HepG2 (cell line): ENCODE data around the gene CARS2. TPM values are rescaled to one million over a fixed set of nuclear protein-coding genes. Genes with fewer than 3 reads are reported as not detected.
A peak's percentile ranks its signal among the peaks of the same experiment; 100 is the strongest.

ENCODE experiments used
- ATAC-seq: fragments of 200-7000 bp; cut with Tn5 transposase; 3 replicates; pipeline ENCODE4 v1.9.1; 2020; ENCODE audit warnings: mild to moderate bottlenecking, moderate library complexity
- BruUV-seq: library from RNA; stranded (reverse); fragments of 400-500 nt; replicated peaks from 2 replicates; lab custom pipeline; 2021; lab: Mats Ljungman, UMichigan
- CTCF ChIA-PET: fragments of 300-600 bp; formaldehyde crosslinking; extraction: SDS; loops from one replicate; lab custom pipeline; 2021; ENCODE audit warnings: low total read pairs, inconsistent platforms, low intra/inter-chr PET ratio; lab: Yijun Ruan, JAX
- POLR2A ChIA-PET: fragments of 350-600 bp; sonication (Branson Sonifier 250); formaldehyde crosslinking; loops from one replicate; lab custom pipeline; 2020; ENCODE audit warnings: antibody characterized with exemption, inconsistent platforms; lab: Yijun Ruan, JAX
- DNase-seq: peaks from one replicate; pipeline ENCODE4 v3.0.0-alpha.2; 2015; ENCODE audit warnings: low spot score
- FAIRE-seq: peaks from 3 replicates; lab custom pipeline; 2011; peaks lifted over from hg19 to GRCh38; lab: Jason Lieb, UNC
- H2AFZ ChIP-seq: one replicate; pipeline ENCODE4 v1.6.1; 2011; ENCODE audit warnings: low read length, inconsistent platforms
- H3K27ac ChIP-seq: fragments of 300-600 bp; 3 replicates; pipeline ENCODE4 v1.8.0; 2011; ENCODE audit warnings: mixed run types, mild to moderate bottlenecking, mixed read lengths, low read length, inconsistent platforms; ENCODE audit not compliant: insufficient read depth; ENCODE audit errors: extremely low read length
- H3K27me3 ChIP-seq, 2 experiments: fragments of 200-600 bp in 1 of 2; 2 replicates in 1 of 2; 3 replicates in 1 of 2; pipeline versions ENCODE4 v1.6.0 to v1.8.0; 2011; ENCODE audit warnings: low read length in 2 of 2, mild to moderate bottlenecking in 2 of 2, moderate library complexity in 2 of 2, inconsistent platforms in 1 of 2; ENCODE audit not compliant: insufficient read depth in 2 of 2, control insufficient read depth in 1 of 2
- H3K36me3 ChIP-seq, 2 experiments: fragments of 200-600 bp in 1 of 2; replicated peaks in 1 of 2; 2 replicates in 1 of 2; 3 replicates in 1 of 2; pipeline versions ENCODE4 v1.5.1 to v1.8.0; 2011; ENCODE audit warnings: low read length in 2 of 2, inconsistent platforms in 1 of 2; ENCODE audit not compliant: insufficient read depth in 2 of 2, control insufficient read depth in 1 of 2
- H3K4me1 ChIP-seq: 2 replicates; pipeline ENCODE4 v1.5.1; 2012; ENCODE audit warnings: low read length, inconsistent platforms; ENCODE audit not compliant: insufficient read depth
- H3K4me2 ChIP-seq: 2 replicates; pipeline ENCODE4 v1.6.0; 2011; ENCODE audit warnings: low read depth, low read length, inconsistent platforms
- H3K4me3 ChIP-seq, 3 experiments: fragments of 200-600 bp in 1 of 3; sonication (generic), shearing (Covaris generic) in 1 of 3; replicated peaks in 1 of 3; 2 replicates each; pipeline ENCODE4 v1.5.1; 2011 to 2016; ENCODE audit warnings: low read length in 3 of 3, inconsistent platforms in 2 of 3, low read depth in 2 of 3, mild to moderate bottlenecking in 2 of 3, control low read depth in 1 of 3, mixed read lengths in 1 of 3; ENCODE audit not compliant: insufficient read depth in 1 of 3
- H3K79me2 ChIP-seq: one replicate; pipeline ENCODE4 v1.6.1; 2011; ENCODE audit warnings: low read length, inconsistent platforms; ENCODE audit not compliant: insufficient read depth
- H3K9ac ChIP-seq: 2 replicates; pipeline ENCODE4 v1.6.0; 2011; ENCODE audit warnings: mild to moderate bottlenecking, low read depth, low read length, inconsistent platforms; ENCODE audit not compliant: insufficient read depth
- H3K9me3 ChIP-seq: 2 replicates; pipeline ENCODE4 v1.5.1; 2012; ENCODE audit warnings: mild to moderate bottlenecking, low read length
- H4K20me1 ChIP-seq: 2 replicates; pipeline ENCODE4 v1.6.0; 2011; ENCODE audit warnings: inconsistent platforms, mild to moderate bottlenecking, low read length, moderate library complexity; ENCODE audit not compliant: insufficient read depth
- NFIB ChIP-seq: sonication (generic); formaldehyde crosslinking; IDR thresholded peaks from 2 replicates; pipeline ENCODE4 v1.9.0; 2021; ENCODE audit warnings: missing genetic modification reagents, mild to moderate bottlenecking, borderline replicate concordance
- SRSF1 ChIP-seq: fragments of 200-400 bp; formaldehyde crosslinking; optimal IDR thresholded peaks from 2 replicates; pipeline ENCODE3; 2017; ENCODE audit warnings: mild to moderate bottlenecking, low read depth, low read length, moderate library complexity
- TP53 ChIP-seq: sonication (generic); formaldehyde crosslinking; conservative IDR thresholded peaks from 2 replicates; pipeline ENCODE4 v1.4.0; 2020; ENCODE audit warnings: missing genetic modification reagents
- ZNF367 ChIP-seq: sonication (generic); formaldehyde crosslinking; IDR thresholded peaks from 2 replicates; pipeline ENCODE4 v1.4.0; 2020; ENCODE audit warnings: missing genetic modification reagents, borderline replicate concordance
- WGBS: methylation state at CpG from one replicate; pipeline ENCODE4 v1.1.6; 2017; ENCODE audit warnings: low lambda C conversion rate; 5-methylcytosine and 5-hydroxymethylcytosine counted together
- in situ Hi-C: cut with HindIII; loops from 2 replicates; pipeline ENCODE4 v1.10.0; 2017; ENCODE audit warnings: low pct_unique_long_range_greater_than_20kb; ENCODE audit not compliant: extremely low pct_ligation_motif_present
- intact Hi-C: fragments of 100-400 bp; cut with micrococcal nuclease; formaldehyde crosslinking; loops from one replicate; pipeline ENCODE4 v1.10.0; 2022; ENCODE audit not compliant: unreplicated experiment
- polyA plus RNA-seq, 8 experiments: library from polyadenylated mRNA; depleted of rRNA in 3 of 8; stranded (reverse) in 7 of 8; unstranded in 1 of 8; fragments of >200 nt; fragmentation: Illumina TruSeq in 4 of 8; extraction: Trizol in 4 of 8; gene quantifications; 2 replicates each; pipeline versions ENCODE4 v1.2.1 to v1.2.3, GENCODE V29; 2011 to 2016; ENCODE audit warnings: low read depth in 4 of 8, missing spikeins in 1 of 8, mixed read lengths in 1 of 8; ENCODE audit not compliant: insufficient read depth in 1 of 8
- total RNA-seq, 5 experiments: library from RNA; depleted of rRNA; stranded (reverse); fragments of >200 nt; fragmentation: Illumina TruSeq; extraction: Trizol; gene quantifications; 2 replicates each; pipeline ENCODE4 v1.2.3, GENCODE V29; 2016; ENCODE audit warnings: low read depth in 1 of 5
- TF ChIP-seq, protein P1 (sequence below): sonication (generic); formaldehyde crosslinking; IDR thresholded peaks from 2 replicates; pipeline ENCODE4 v1.8.1; 2023; ENCODE audit warnings: mild to moderate bottlenecking, missing genetic modification reagents
- TF ChIP-seq, protein P2 (sequence below): IDR thresholded peaks from 2 replicates; pipeline ENCODE4 v1.6.1; 2016; ENCODE audit warnings: low read depth, missing genetic modification reagents, missing compliant biosample characterization
- TF ChIP-seq, protein P3 (sequence below): conservative IDR thresholded peaks from 2 replicates; pipeline ENCODE4 v1.6.1; 2018; ENCODE audit warnings: missing genetic modification reagents
- TF ChIP-seq, protein P4 (sequence below): sonication (generic); formaldehyde crosslinking; IDR thresholded peaks from 2 replicates; pipeline ENCODE4 v1.5.1; 2020; ENCODE audit warnings: mild to moderate bottlenecking, missing genetic modification reagents, moderate library complexity

The CARS2 gene
- total and polyA plus RNA-seq, 2 of the 13 experiments (the other 11 are each of a cell fraction or from before 2014, with no cell fraction given): 41.1 to 59.3 TPM

DNA sequence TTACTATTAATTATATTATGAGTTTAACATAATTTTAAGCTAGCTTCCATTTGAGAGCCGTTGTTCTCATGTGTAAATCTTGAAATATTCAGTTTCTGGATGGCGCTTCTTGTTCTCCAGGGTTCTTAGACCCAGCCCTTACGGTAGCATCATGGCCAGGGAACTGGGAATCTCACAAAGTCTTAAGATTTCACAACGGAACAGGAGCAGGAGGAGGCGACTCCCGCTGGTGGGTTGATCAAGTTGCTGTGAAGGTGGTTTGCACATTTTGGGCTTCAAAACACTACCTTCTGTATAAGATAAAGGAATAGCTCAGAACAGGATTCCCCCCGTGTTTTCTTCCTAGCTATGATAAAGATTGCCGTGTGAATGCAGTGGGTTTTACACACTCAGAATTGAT is 87.7 kb downstream of the CARS2 start:
- BruUV-seq: no TSS peak
- DNase-seq: no peak
- Histone ChIP-seq H3K27me3 (no peaks in the 10 kb centered on the region), H3K79me2 (peaks cover 71% of the 10 kb centered on the region), H3K9me3 (no peaks in the 10 kb centered on the region), H2AFZ (no peak overlapping the region), H3K27ac (no peak overlapping the region), H3K4me1 (peaks cover 51% of the 10 kb centered on the region), H3K4me2 (peak overlapping the region; percentile 13; the same call in 1 of the 2 replicates), H3K4me3 (no peak overlapping the region), H3K36me3 (peaks cover 5 to 11% of the 10 kb centered on the region in 2 experiments; a peak in 4 of 5 replicates), H4K20me1 (peaks cover 35% of the 10 kb centered on the region), H3K9ac (no peak overlapping the region)
- FAIRE-seq: no peak
- ATAC-seq: no peak
- POLR2A ChIA-PET: no interaction called here
- in situ Hi-C loops: no loop called here
- intact Hi-C loops: loop anchor here (5.0 kb wide), 1 partner anchor 161 kb away; no protein-coding TSS in a partner anchor
- 88% methylated on average over 8 of the region's 8 CpGs for WGBS
- CTCF ChIA-PET: no interaction called here
- TF ChIP-seq, protein P1, sequence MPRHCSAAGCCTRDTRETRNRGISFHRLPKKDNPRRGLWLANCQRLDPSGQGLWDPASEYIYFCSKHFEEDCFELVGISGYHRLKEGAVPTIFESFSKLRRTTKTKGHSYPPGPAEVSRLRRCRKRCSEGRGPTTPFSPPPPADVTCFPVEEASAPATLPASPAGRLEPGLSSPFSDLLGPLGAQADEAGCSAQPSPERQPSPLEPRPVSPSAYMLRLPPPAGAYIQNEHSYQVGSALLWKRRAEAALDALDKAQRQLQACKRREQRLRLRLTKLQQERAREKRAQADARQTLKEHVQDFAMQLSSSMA (CRISPR knock-in tag): no peak
- TF ChIP-seq ZNF367: no peak
- TF ChIP-seq, protein P2, sequence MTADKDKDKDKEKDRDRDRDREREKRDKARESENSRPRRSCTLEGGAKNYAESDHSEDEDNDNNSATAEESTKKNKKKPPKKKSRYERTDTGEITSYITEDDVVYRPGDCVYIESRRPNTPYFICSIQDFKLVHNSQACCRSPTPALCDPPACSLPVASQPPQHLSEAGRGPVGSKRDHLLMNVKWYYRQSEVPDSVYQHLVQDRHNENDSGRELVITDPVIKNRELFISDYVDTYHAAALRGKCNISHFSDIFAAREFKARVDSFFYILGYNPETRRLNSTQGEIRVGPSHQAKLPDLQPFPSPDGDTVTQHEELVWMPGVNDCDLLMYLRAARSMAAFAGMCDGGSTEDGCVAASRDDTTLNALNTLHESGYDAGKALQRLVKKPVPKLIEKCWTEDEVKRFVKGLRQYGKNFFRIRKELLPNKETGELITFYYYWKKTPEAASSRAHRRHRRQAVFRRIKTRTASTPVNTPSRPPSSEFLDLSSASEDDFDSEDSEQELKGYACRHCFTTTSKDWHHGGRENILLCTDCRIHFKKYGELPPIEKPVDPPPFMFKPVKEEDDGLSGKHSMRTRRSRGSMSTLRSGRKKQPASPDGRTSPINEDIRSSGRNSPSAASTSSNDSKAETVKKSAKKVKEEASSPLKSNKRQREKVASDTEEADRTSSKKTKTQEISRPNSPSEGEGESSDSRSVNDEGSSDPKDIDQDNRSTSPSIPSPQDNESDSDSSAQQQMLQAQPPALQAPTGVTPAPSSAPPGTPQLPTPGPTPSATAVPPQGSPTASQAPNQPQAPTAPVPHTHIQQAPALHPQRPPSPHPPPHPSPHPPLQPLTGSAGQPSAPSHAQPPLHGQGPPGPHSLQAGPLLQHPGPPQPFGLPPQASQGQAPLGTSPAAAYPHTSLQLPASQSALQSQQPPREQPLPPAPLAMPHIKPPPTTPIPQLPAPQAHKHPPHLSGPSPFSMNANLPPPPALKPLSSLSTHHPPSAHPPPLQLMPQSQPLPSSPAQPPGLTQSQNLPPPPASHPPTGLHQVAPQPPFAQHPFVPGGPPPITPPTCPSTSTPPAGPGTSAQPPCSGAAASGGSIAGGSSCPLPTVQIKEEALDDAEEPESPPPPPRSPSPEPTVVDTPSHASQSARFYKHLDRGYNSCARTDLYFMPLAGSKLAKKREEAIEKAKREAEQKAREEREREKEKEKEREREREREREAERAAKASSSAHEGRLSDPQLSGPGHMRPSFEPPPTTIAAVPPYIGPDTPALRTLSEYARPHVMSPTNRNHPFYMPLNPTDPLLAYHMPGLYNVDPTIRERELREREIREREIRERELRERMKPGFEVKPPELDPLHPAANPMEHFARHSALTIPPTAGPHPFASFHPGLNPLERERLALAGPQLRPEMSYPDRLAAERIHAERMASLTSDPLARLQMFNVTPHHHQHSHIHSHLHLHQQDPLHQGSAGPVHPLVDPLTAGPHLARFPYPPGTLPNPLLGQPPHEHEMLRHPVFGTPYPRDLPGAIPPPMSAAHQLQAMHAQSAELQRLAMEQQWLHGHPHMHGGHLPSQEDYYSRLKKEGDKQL: no peak
- TF ChIP-seq, protein P3, sequence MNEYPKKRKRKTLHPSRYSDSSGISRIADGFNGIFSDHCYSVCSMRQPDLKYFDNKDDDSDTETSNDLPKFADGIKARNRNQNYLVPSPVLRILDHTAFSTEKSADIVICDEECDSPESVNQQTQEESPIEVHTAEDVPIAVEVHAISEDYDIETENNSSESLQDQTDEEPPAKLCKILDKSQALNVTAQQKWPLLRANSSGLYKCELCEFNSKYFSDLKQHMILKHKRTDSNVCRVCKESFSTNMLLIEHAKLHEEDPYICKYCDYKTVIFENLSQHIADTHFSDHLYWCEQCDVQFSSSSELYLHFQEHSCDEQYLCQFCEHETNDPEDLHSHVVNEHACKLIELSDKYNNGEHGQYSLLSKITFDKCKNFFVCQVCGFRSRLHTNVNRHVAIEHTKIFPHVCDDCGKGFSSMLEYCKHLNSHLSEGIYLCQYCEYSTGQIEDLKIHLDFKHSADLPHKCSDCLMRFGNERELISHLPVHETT: no peak
- TF ChIP-seq, protein P4, sequence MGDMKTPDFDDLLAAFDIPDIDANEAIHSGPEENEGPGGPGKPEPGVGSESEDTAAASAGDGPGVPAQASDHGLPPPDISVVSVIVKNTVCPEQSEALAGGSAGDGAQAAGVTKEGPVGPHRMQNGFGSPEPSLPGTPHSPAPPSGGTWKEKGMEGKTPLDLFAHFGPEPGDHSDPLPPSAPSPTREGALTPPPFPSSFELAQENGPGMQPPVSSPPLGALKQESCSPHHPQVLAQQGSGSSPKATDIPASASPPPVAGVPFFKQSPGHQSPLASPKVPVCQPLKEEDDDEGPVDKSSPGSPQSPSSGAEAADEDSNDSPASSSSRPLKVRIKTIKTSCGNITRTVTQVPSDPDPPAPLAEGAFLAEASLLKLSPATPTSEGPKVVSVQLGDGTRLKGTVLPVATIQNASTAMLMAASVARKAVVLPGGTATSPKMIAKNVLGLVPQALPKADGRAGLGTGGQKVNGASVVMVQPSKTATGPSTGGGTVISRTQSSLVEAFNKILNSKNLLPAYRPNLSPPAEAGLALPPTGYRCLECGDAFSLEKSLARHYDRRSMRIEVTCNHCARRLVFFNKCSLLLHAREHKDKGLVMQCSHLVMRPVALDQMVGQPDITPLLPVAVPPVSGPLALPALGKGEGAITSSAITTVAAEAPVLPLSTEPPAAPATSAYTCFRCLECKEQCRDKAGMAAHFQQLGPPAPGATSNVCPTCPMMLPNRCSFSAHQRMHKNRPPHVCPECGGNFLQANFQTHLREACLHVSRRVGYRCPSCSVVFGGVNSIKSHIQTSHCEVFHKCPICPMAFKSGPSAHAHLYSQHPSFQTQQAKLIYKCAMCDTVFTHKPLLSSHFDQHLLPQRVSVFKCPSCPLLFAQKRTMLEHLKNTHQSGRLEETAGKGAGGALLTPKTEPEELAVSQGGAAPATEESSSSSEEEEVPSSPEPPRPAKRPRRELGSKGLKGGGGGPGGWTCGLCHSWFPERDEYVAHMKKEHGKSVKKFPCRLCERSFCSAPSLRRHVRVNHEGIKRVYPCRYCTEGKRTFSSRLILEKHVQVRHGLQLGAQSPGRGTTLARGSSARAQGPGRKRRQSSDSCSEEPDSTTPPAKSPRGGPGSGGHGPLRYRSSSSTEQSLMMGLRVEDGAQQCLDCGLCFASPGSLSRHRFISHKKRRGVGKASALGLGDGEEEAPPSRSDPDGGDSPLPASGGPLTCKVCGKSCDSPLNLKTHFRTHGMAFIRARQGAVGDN (CRISPR knock-in tag): no peak
- TF ChIP-seq SRSF1: no peak
- TF ChIP-seq NFIB (CRISPR knock-in tag): no peak
- TF ChIP-seq TP53 (CRISPR knock-in tag): no peak
